NB4 (cell line): ENCODE measurements around the gene SETDB2.

Experiments
- DNase-seq: peaks from one replicate; pipeline ENCODE4 v3.0.0; 2010; ENCODE audit warnings: low read depth
- H3K4me3 ChIP-seq: one replicate; pipeline ENCODE4 v1.5.1; 2011; ENCODE audit warnings: mild to moderate bottlenecking, low read depth, low read length, moderate library complexity
- MYC ChIP-seq: IDR thresholded peaks from 2 replicates; pipeline ENCODE4 v1.6.1; 2011; ENCODE audit warnings: low read depth, low read length
- POLR2A ChIP-seq: IDR thresholded peaks from 2 replicates; pipeline ENCODE4 v1.6.1; 2011; ENCODE audit warnings: mild to moderate bottlenecking; ENCODE audit not compliant: insufficient read length; ENCODE audit errors: extremely low read depth
- TF ChIP-seq, protein P1 (sequence below): IDR thresholded peaks from 2 replicates; pipeline ENCODE4 v1.6.1; 2011; ENCODE audit warnings: low read depth, low read length
- TF ChIP-seq, protein P2 (sequence below): IDR thresholded peaks from one replicate; pipeline ENCODE4 v1.5.1; 2012; ENCODE audit warnings: low read depth, low read length

SETDB2 gene, protein sequence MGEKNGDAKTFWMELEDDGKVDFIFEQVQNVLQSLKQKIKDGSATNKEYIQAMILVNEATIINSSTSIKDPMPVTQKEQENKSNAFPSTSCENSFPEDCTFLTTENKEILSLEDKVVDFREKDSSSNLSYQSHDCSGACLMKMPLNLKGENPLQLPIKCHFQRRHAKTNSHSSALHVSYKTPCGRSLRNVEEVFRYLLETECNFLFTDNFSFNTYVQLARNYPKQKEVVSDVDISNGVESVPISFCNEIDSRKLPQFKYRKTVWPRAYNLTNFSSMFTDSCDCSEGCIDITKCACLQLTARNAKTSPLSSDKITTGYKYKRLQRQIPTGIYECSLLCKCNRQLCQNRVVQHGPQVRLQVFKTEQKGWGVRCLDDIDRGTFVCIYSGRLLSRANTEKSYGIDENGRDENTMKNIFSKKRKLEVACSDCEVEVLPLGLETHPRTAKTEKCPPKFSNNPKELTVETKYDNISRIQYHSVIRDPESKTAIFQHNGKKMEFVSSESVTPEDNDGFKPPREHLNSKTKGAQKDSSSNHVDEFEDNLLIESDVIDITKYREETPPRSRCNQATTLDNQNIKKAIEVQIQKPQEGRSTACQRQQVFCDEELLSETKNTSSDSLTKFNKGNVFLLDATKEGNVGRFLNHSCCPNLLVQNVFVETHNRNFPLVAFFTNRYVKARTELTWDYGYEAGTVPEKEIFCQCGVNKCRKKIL

DNA sequence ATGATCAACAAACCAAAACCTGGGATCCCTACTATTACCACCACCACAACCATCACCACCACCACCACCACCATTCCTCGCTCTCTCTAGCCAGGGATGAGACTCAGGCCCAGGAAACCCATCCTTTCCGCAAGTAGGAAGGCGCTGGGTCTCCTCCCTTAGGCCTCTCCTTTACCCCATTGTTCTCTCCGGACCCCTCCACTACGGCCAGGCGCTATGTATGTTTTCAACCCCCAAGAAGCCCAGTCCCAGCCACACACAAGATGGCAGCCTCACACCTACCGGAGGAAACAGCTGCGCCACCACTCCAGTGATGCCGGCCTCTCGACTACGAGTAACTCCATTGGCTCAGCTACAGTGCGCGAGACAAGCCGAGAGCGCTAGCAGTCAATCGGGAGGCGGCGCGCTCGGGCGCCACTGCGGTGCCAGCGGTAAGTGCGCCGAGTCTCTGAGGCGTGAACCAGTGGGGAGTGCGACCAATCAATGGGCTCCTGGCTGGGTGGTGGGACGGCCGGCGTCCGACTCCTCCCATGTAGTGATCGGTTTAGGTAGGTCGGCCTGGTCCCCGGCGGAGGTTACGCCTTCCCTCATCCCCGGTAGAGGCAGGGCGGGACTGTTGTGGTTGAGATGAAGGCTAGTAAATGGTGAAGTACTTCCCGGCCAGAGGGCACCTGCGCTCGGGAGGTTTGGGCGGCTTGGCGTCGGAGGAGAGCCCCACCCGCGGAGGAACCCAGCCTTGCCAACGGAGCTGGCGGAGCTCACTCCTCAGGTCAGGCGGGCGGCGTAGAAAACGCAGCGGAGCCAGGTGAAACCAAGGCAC, at the start of gene SETDB2, which contains the start of gene CAB39L:
TSS of gene SETDB2 (plus strand) at position 571 of the 820 bp plus-strand sequence. CDS start 7,620 bp downstream, outside the sequence.
TSS of gene CAB39L (minus strand) at position 361 of the 820 bp plus-strand sequence. CDS start 61,154 bp downstream, outside the sequence.
- TF ChIP-seq, protein P1, sequence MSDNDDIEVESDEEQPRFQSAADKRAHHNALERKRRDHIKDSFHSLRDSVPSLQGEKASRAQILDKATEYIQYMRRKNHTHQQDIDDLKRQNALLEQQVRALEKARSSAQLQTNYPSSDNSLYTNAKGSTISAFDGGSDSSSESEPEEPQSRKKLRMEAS = peak; percentile 69
- peak; percentile 96 for TF ChIP-seq POLR2A
- TF ChIP-seq, protein P2, sequence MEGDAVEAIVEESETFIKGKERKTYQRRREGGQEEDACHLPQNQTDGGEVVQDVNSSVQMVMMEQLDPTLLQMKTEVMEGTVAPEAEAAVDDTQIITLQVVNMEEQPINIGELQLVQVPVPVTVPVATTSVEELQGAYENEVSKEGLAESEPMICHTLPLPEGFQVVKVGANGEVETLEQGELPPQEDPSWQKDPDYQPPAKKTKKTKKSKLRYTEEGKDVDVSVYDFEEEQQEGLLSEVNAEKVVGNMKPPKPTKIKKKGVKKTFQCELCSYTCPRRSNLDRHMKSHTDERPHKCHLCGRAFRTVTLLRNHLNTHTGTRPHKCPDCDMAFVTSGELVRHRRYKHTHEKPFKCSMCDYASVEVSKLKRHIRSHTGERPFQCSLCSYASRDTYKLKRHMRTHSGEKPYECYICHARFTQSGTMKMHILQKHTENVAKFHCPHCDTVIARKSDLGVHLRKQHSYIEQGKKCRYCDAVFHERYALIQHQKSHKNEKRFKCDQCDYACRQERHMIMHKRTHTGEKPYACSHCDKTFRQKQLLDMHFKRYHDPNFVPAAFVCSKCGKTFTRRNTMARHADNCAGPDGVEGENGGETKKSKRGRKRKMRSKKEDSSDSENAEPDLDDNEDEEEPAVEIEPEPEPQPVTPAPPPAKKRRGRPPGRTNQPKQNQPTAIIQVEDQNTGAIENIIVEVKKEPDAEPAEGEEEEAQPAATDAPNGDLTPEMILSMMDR = no peak
- peak; percentile 84 for TF ChIP-seq MYC
- H3K4me3 ChIP-seq = peak within 1 kb of the TSS; percentile 94

DNA sequence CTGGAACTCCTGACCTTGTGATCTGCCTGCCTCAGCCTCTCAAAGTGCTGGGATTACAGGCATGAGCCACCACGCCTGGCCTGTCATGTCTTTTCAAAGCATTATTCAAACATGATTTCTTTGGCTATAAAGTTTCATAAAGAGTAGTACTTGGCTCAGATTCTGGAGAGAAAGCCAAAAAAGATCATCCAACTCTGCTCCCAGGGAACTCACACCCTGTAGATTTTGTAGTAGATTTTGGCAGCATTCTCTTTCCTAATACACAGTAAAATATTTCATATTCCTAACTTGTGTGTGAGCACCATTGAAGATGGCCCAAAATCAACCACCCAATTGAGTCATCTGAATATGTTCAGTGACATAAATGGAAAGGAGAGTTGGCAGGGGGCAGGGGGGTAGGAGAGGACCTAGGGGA, 48.6 kb upstream of the SETDB2 start:
- DNase-seq = no peak
- no peak for TF ChIP-seq MYC
- TF ChIP-seq, protein P1 = no peak
- TF ChIP-seq, protein P2 = no peak
- TF ChIP-seq POLR2A = no peak
- no peak overlapping the region for H3K4me3 ChIP-seq

More for the DNA sequence above, at the start of gene SETDB2, which contains the start of gene CAB39L:
- DNase-seq = peak; percentile 100

DNA sequence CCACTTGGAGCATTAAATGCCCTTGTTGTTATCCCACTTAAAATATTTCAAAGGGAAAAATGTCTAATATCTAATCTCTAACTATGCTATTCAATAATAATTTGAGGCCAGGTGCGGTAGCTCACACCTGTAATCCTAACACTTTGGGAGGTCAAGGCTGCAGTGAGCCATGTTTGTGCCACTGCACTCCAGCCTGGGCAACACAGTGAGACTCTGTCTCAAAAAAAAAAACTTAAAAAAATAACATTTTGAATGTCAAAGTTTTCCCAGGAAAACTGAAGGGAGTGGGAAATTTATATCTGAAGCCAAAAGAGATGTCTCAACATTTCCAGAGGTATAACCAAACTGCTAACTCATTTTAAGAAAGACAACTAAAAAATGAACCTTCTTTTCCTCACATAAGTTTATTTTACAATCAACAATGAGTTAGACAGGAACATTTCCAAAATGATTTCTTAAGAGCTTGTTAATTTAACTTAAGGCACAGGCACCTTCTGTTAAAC, 48.1 kb upstream of the SETDB2 start:
- TF ChIP-seq, protein P2 = no peak
- TF ChIP-seq POLR2A (no peak), MYC (no peak)
- TF ChIP-seq, protein P1 = no peak
- no peak overlapping the region for H3K4me3 ChIP-seq
- DNase-seq = no peak

DNA sequence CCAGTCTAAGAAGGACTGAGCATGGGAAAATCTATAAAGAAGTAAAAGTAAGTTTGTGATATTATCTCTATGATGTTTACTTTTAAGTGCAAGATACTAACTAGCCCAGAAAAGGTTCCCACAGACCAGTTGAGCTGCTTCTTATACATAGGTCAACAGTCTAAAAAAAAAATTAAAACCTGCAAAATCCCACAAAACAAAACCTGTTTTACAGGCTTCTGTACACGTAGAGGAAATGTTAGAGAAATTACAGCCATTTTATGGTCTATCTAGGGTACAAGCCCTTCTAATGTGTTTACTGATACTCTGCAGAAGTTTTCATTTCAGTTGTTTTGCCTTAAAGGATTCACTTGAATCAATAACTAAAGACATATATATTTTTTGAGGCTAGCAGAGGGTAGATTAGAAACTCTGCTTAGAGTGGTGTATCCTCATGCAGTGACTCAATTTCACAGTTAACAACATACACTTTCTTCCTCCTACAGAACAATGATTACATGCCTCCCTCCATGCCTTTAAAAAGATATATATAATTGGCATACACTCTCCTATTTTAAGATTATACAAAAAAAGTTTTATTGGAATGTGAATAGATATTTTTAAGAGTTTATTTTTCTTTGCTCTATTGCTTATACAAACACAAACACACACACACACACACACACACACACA, 44.1 kb upstream of the SETDB2 start:
- no peak overlapping the region for H3K4me3 ChIP-seq
- TF ChIP-seq MYC (no peak), POLR2A (no peak)
- TF ChIP-seq, protein P1 = no peak
- TF ChIP-seq, protein P2 = no peak
- DNase-seq = no peak
